ENCODE data around the gene SNAP23. TPM values are rescaled to one million over a fixed set of nuclear protein-coding genes. Genes with fewer than 3 reads are reported as not detected.

The SNAP23 gene
- total RNA-seq, 4 donors from 2014 or later = 54.0 to 77.9 (median 64.0) TPM

Other genes with a start within 250 kb of the SNAP23 start
- 10 to 100 TPM; 24.3 to 35.5 (median 34.2) TPM for gene GANC, start 222.4 kb upstream of the SNAP23 start, total RNA-seq
- 10 to 100 TPM; 51.1 to 58.6 (median 55.7) TPM for gene TMEM87A, start 222.2 kb upstream of the SNAP23 start, total RNA-seq
- 10 to 100 TPM; 16.1 to 34.9 (median 30.7) TPM for gene CAPN3, start 136.1 kb upstream of the SNAP23 start, total RNA-seq
- gene ZNF106, start 4.5 kb upstream of the SNAP23 start, total RNA-seq = 10 to 100 TPM; 54.5 to 92.9 (median 63.9) TPM
- 10 to 100 TPM; 16.1 to 29.5 (median 21.6) TPM for gene LRRC57, start 53.2 kb downstream of the SNAP23 start, total RNA-seq
- gene HAUS2, start 53.2 kb downstream of the SNAP23 start, total RNA-seq = 10 to 100 TPM; 17.1 to 29.1 (median 24.2) TPM
- 10 to 100 TPM; 66.6 to 95.1 (median 80.3) TPM for gene STARD9, start 80.0 kb downstream of the SNAP23 start, total RNA-seq
- gene CDAN1, start 241.5 kb downstream of the SNAP23 start, total RNA-seq = 10 to 100 TPM; 14.0 to 25.5 (median 22.0) TPM